Stimulated activated CD8-positive, alpha-beta memory T cell treated with anti-CD3 and anti-CD28 coated beads, Interleukin-12 subunit alpha, Interleukin-12 subunit beta, amount 100 ng/mL, for 24 hours (primary cell): ENCODE results near the gene BRME1.

Experiments used
- DNase-seq: peaks from one replicate; pipeline ENCODE4 v3.0.0-alpha.2; 2020; ENCODE audit errors: extremely low read depth

BRME1 gene

GRCh38 chr19:13846557-13847406, 59.1 kb downstream of the BRME1 start:
- peak; percentile 88 for DNase-seq

- DNase-seq: no peak
Measured at GRCh38 chr19:13844130-13844631, 61.7 kb downstream of the BRME1 start.

GRCh38 chr19:13843104-13843921, 62.6 kb downstream of the BRME1 start:
- no peak for DNase-seq

GRCh38 chr19:13842291-13843103, 63.4 kb downstream of the BRME1 start:
- no peak for DNase-seq

- DNase-seq: no peak
Measured at GRCh38 chr19:13841962-13842290, 64.0 kb downstream of the BRME1 start.

GRCh38 chr19:13841086-13841961, 64.6 kb downstream of the BRME1 start:
- no peak for DNase-seq

GRCh38 chr19:13840305-13841085, 65.4 kb downstream of the BRME1 start:
- no peak for DNase-seq

GRCh38 chr19:13839938-13840304, 66.0 kb downstream of the BRME1 start:
- DNase-seq: no peak

GRCh38 chr19:13839130-13839937, 66.6 kb downstream of the BRME1 start:
- DNase-seq: peak; percentile 79

GRCh38 chr19:13838435-13839129, 67.3 kb downstream of the BRME1 start:
- DNase-seq: no peak

GRCh38 chr19:13835791-13836723, 69.9 kb downstream of the BRME1 start:
- DNase-seq: no peak

- no peak for DNase-seq
Measured at GRCh38 chr19:13834244-13835069, 71.5 kb downstream of the BRME1 start.

- DNase-seq: peak; percentile 80
Measured at GRCh38 chr19:13833330-13834243, 72.3 kb downstream of the BRME1 start.
